Transverse colon (tissue), 4 donors: ENCODE measurements around the gene MSL2. TPM values are rescaled to one million over a fixed set of nuclear protein-coding genes. Genes with fewer than 3 reads are reported as not detected.
A peak's percentile ranks its signal among the peaks of the same experiment; 100 is the strongest.

Experiments
- DNase-seq: peaks from one replicate; pipeline ENCODE4 v3.0.0-alpha.2; 2019
- H3K27ac ChIP-seq, 4 donors: fragments of 200-600 bp; sonication (generic); 2 replicates each; pipeline ENCODE4 v1.5.1; 2016 to 2018; ENCODE audit warnings: inconsistent platforms in 4 of 4
- H3K27me3 ChIP-seq: fragments of 200-600 bp; sonication (generic); 2 replicates; pipeline ENCODE4 v1.5.1; 2017; ENCODE audit warnings: inconsistent platforms
- H3K36me3 ChIP-seq, 4 donors: fragments of 200-600 bp; sonication (generic); 2 replicates each; pipeline ENCODE4 v1.5.1; 2017 to 2019; ENCODE audit warnings: inconsistent platforms in 4 of 4
- H3K4me1 ChIP-seq, 4 donors: fragments of 200-600 bp; sonication (generic); 2 replicates each; pipeline ENCODE4 v1.5.1; 2017 to 2020; ENCODE audit warnings: inconsistent platforms in 4 of 4
- H3K4me3 ChIP-seq, 4 donors: fragments of 200-600 bp; sonication (generic); 1 replicate in 1 of 4; 2 replicates in 3 of 4; pipeline versions ENCODE4 v1.5.1 to v1.6.1; 2017 to 2019; ENCODE audit warnings: inconsistent platforms in 4 of 4
- H3K9me3 ChIP-seq, 2 donors: fragments of 200-600 bp; sonication (generic); 2 replicates each; pipeline ENCODE4 v1.5.1; 2017 to 2019; ENCODE audit warnings: inconsistent platforms in 2 of 2
- CTCF ChIP-seq, 5 experiments: fragments of 200-600 bp in 3 of 5; fragments of 450-650 bp in 2 of 5; sonication (generic) in 3 of 5; IDR thresholded peaks; 1 replicate in 2 of 5; 2 replicates in 3 of 5; pipeline ENCODE4 v1.5.1; 2016 to 2017; ENCODE audit warnings: antibody characterized with exemption in 5 of 5, inconsistent platforms in 3 of 5, mild to moderate bottlenecking in 2 of 5, moderate library complexity in 1 of 5
- EP300 ChIP-seq: sonication (generic); formaldehyde crosslinking; IDR thresholded peaks from one replicate; pipeline ENCODE4 v1.6.1; 2017; ENCODE audit warnings: antibody characterized with exemption, low read depth
- POLR2A ChIP-seq: fragments of 450-650 bp; IDR thresholded peaks from one replicate; pipeline ENCODE4 v1.6.1; 2016; ENCODE audit warnings: antibody characterized with exemption, mild to moderate bottlenecking, moderate library complexity
- POLR2AphosphoS5 ChIP-seq, 3 donors: sonication (generic); formaldehyde crosslinking; IDR thresholded peaks; one replicate each; pipeline ENCODE4 v1.6.1; 2016; ENCODE audit warnings: antibody characterized with exemption in 3 of 3
- WGBS, 2 donors: methylation state at CpG; one replicate each; pipeline ENCODE4 v1.1.5; 2018; ENCODE audit warnings: low coverage in 1 of 2; 5-methylcytosine and 5-hydroxymethylcytosine counted together
- in situ Hi-C, 4 donors: fragments of 200-750 bp; cut with MboI; loops; one replicate each; pipeline versions ENCODE4 v1.15.0 to v1.15.1; 2017; ENCODE audit warnings: low sequenced_read_pairs in 3 of 4, low pct_ligation_motif_present in 1 of 4, low pct_unique_long_range_greater_than_20kb in 1 of 4
- intact Hi-C: fragments of 100-400 bp; cut with DNase I; formaldehyde crosslinking; loops from one replicate; pipeline ENCODE4 v1.15.1; 2023; ENCODE audit warnings: low total_unique reads
- total RNA-seq, 4 donors: library from RNA; depleted of rRNA; stranded (reverse); fragments of >200 nt; gene quantifications; one replicate each; pipeline ENCODE4 v1.1.0, GENCODE V29; 2016

MSL2 gene
- total RNA-seq, 4 donors from 2014 or later: 18.2 to 42.7 (median 31.7) TPM

- TF ChIP-seq POLR2AphosphoS5 (IDR thresholded peaks at IDR 0.05) (no peak), EP300 (no peak), CTCF (IDR thresholded peaks at IDR 0.05) (no peak), POLR2A (no peak)
- DNase-seq: no peak
- no peak overlapping the region for H3K4me3 ChIP-seq
- intact Hi-C loops: loop anchor here (10.0 kb wide), 1 partner anchor 65 kb away; the partner anchor contains the start of gene PCCB
- no peaks in the 10 kb centered on the region for H3K36me3 ChIP-seq
- no peaks in the 10 kb centered on the region for H3K27me3 ChIP-seq
- H3K9me3 ChIP-seq: no peaks in the 10 kb centered on the region
- no peak overlapping the region for H3K27ac ChIP-seq
- in situ Hi-C loops: no loop called here
- H3K4me1 ChIP-seq: peaks cover 42 to 78% (median 57%) of the 10 kb centered on the region in 4 donors
- WGBS, 2 donors: 82 to 91% methylated on average over 4 to 11 of the region's 11 CpGs
These were observed 6.1 kb downstream of the MSL2 start for GRCh38 chr3:136189859-136190617.

- no peaks in the 10 kb centered on the region for H3K9me3 ChIP-seq
- H3K4me3 ChIP-seq: no peak overlapping the region
- no peaks in the 10 kb centered on the region for H3K27me3 ChIP-seq
- in situ Hi-C loops: no loop called here
- TF ChIP-seq POLR2AphosphoS5 (IDR thresholded peaks at IDR 0.05) (no peak), CTCF (IDR thresholded peaks at IDR 0.05) (no peak), EP300 (no peak), POLR2A (no peak)
- intact Hi-C loops: no loop called here
- WGBS, 2 donors: 90 to 94% methylated on average over 5 of the region's 5 CpGs
- H3K4me1 ChIP-seq: peaks cover 42 to 87% (median 58%) of the 10 kb centered on the region in 4 donors
- H3K27ac ChIP-seq: no peak overlapping the region
- H3K36me3 ChIP-seq: no peaks in the 10 kb centered on the region
- no peak for DNase-seq
These were observed 7.1 kb downstream of the MSL2 start for GRCh38 chr3:136189043-136189442.

DNA sequence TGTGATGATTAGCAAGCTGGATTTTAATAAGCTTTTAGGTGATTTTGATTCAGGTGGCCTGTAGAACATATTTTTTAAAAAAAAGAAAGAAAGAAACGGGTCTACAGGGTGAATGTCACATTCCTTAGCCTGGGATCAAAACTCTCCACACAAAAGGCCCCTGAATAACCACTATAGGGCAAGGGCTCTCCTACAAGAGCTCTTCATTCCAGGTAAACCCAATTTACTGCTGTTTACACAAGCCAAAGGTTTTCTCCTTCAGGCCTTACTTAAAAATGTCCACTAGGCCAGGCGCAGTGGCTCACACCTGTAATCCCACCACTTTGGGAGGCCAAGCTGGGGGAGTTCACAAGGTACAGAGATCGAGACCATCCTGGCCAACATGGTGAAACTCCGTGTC lies 8.3 kb downstream of the MSL2 start:
- H3K27ac ChIP-seq: no peak overlapping the region
- H3K4me1 ChIP-seq: peaks cover 43 to 91% (median 56%) of the 10 kb centered on the region in 4 donors
- no peaks in the 10 kb centered on the region for H3K27me3 ChIP-seq
- no peak overlapping the region for H3K4me3 ChIP-seq
- no peak for TF ChIP-seq POLR2AphosphoS5 (IDR thresholded peaks at IDR 0.05)
- no peak for TF ChIP-seq CTCF (IDR thresholded peaks at IDR 0.05)
- no peak for TF ChIP-seq POLR2A
- no peaks in the 10 kb centered on the region for H3K9me3 ChIP-seq
- in situ Hi-C loops (no loop called here), intact Hi-C loops (no loop called here)
- no peak for DNase-seq
- WGBS, 2 donors: 22 to 61% methylated on average over 1 to 4 of the region's 4 CpGs
- no peaks in the 10 kb centered on the region for H3K36me3 ChIP-seq

DNA sequence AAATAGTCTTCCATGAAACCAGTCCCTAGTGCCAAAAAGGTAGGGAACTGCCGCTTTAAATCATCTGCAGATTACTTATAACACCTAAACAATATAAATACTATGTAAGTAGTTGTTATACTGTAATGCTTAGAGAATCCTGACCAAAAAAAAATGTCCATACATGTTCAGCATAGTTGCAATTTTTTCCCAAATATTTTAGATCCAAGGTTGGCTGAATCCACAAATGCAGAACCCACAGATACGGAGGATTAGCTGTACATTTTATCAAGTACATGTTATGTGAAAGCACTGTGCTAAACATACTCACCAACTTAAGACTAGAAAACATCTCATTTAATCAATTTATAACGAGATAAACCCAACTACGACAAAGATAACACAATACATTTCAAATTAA lies 9.3 kb downstream of the MSL2 start:
- peak overlapping the region in 3 of 4 donors; percentile 7 to 21 (median 16) for H3K27ac ChIP-seq
- no peak overlapping the region for H3K4me3 ChIP-seq

More for the DNA sequence above, 9.3 kb downstream of the MSL2 start:
- TF ChIP-seq POLR2AphosphoS5 (IDR thresholded peaks at IDR 0.05): no peak
- no peak for TF ChIP-seq CTCF (IDR thresholded peaks at IDR 0.05)
- no peak for TF ChIP-seq EP300
- TF ChIP-seq POLR2A: no peak
- Histone ChIP-seq H3K9me3 (no peaks in the 10 kb centered on the region), H3K27me3 (no peaks in the 10 kb centered on the region), H3K36me3 (no peaks in the 10 kb centered on the region), H3K4me1 (peaks cover 48 to 91% (median 56%) of the 10 kb centered on the region in 4 donors)
- 65 to 71% methylated on average over 4 of the region's 4 CpGs for WGBS, 2 donors
- intact Hi-C loops (no loop called here), in situ Hi-C loops (no loop called here)
- no peak for DNase-seq
